Muscle of leg (tissue), 11 donors: ENCODE results near the gene TMEM94. TPM values are rescaled to one million over a fixed set of nuclear protein-coding genes. Genes with fewer than 3 reads are reported as not detected.
"Not testable (repeated sequence)": the region's sequence is repeated elsewhere in the genome, so short reads cannot be mapped to it uniquely, and the experiment has no call there.

Source experiments
- DNase-seq: peaks from one replicate; pipeline ENCODE4 v3.0.0; 2013
- H3K27ac ChIP-seq: one replicate; pipeline ENCODE4 v1.5.1; 2013; ENCODE audit warnings: mild to moderate bottlenecking, low read length, control low read depth
- H3K27me3 ChIP-seq: one replicate; pipeline ENCODE4 v1.6.1; 2013; ENCODE audit warnings: low read length; ENCODE audit not compliant: control insufficient read depth, insufficient read depth
- H3K36me3 ChIP-seq: one replicate; pipeline ENCODE4 v1.6.1; 2013; ENCODE audit warnings: low read length; ENCODE audit not compliant: control insufficient read depth, insufficient read depth
- H3K4me1 ChIP-seq: one replicate; pipeline ENCODE4 v1.6.1; 2013; ENCODE audit warnings: low read length; ENCODE audit not compliant: control insufficient read depth, insufficient read depth
- H3K4me3 ChIP-seq: one replicate; pipeline ENCODE4 v1.5.1; 2013; ENCODE audit warnings: low read length, control low read depth
- H3K9me3 ChIP-seq: replicated peaks from 2 replicates; pipeline ENCODE4 v1.6.1; 2013; ENCODE audit warnings: low read depth, low read length; ENCODE audit not compliant: control insufficient read depth
- WGBS: methylation state at CpG from one replicate; pipeline ENCODE4 v1.1.5; 2013; ENCODE audit warnings: missing lambda C conversion rate; ENCODE audit not compliant: insufficient coverage; 5-methylcytosine and 5-hydroxymethylcytosine counted together
- polyA plus RNA-seq, 8 donors: library from polyadenylated mRNA; unstranded; fragments of 120-200 nt; gene quantifications; one replicate each; pipeline versions ENCODE4 v1.2.1 to v1.2.3, GENCODE V29; 2013; ENCODE audit warnings: inconsistent platforms in 1 of 8, low replicate concordance in 1 of 8; ENCODE audit not compliant: insufficient read length in 8 of 8, insufficient read depth in 1 of 8
- total RNA-seq: library from RNA; stranded (reverse); fragments of 120-200 nt; gene quantifications from one replicate; pipeline ENCODE4 v1.2.4, GENCODE V29; 2013

Gene TMEM94
- total and polyA plus RNA-seq, 9 donors: 31.5 to 67.8 (median 60.0) TPM

DNA sequence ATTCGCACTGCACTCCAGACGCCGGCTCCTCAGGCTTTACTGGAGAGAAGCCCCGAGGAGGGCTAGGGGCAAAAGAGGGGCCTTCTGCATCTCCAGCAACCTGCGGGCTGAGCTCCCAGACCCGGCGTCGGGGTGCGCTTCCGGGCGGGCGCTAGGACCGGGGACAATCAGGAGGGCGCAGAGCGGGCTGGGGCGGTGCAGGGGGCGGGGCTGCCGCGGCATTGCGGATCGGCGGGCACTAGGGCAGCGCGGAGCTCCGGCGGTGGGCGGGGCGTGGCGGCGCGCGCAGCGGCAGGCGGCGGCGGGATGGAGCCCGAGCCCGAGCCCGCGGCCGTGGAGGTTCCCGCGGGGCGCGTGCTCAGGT is 59.8 kb downstream of the TMEM94 start, which contains the start of gene TSEN54:
TSEN54 (plus strand) TSS at position 274 of the 364 bp plus-strand sequence; CDS start at position 307, 33 bp downstream.
- Histone ChIP-seq H3K27ac (peak within 1 kb of the TSS; percentile 80), H3K4me1 (peaks cover 48% of the 10 kb centered on the region), H3K9me3 (no peaks in the 10 kb centered on the region), H3K4me3 (peak within 1 kb of the TSS; percentile 72), H3K27me3 (no peaks in the 10 kb centered on the region), H3K36me3 (peaks cover 44% of the 10 kb centered on the region)
- peak; percentile 97 for DNase-seq
- WGBS: 0% methylated on average over 44 of the region's 45 CpGs

DNA sequence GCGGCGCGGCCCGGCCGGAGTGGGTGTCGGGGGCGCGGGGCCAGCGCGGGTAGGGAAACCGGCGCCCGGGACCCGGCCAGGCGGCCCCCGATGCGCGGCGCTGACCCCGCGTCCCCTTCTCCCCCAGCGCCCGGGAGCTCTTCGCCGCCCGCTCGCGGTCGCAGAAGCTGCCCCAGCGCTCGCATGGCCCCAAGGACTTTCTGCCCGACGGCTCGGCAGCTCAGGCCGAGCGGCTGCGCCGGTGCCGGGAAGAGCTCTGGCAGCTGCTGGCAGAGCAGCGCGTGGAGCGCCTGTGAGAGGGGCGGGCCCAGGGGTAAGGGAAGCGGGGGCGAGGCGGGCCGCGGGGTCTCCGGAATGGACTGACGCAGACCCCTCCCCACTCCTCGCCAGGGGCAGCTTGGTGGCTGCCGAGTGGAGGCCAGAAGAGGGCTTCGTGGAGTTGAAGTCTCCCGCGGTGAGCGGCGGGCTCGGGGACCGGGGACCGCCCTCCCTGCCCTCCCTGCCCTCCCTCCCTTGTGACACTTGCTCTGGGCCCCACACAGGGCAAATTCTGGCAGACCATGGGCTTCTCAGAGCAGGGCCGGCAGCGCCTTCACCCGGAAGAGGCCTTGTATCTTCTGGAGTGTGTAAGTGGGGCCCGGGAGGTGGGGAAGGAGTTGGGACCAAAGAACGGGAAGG is 60.3 kb downstream of the TMEM94 start:
- Histone ChIP-seq H3K4me3 (peak overlapping the region; percentile 72), H3K27ac (peak overlapping the region; percentile 71), H3K27me3 (no peaks in the 10 kb centered on the region), H3K9me3 (no peaks in the 10 kb centered on the region), H3K36me3 (peaks cover 44% of the 10 kb centered on the region), H3K4me1 (peaks cover 43% of the 10 kb centered on the region)
- peak; percentile 60 for DNase-seq
- WGBS: under 1% methylated on average over 49 of the region's 65 CpGs

DNA sequence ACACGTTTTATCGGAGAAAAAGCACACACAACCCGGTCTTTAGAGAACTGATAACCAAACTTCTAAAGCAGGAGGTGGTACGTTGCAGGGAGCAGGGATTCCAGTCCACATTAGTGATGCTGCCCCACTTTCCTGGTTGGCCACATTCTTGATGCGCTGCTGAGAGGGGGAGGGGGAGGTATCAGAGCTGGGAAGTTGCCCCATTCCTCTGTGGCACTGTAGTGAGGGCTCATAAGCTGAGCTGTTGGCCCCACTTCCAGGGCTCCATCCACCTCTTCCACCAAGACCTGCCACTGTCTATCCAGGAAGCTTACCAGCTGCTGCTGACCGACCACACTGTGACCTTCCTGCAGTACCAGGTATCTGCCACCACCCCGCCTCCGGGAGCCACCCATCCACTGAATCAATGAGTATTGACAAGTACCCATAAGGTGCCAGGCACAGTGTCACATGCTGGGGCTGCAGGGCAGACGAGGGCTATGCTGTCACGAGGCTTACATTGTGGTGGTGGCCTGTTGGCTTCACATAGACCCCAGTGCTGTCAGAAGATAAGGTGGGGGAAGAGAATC is 60.9 kb downstream of the TMEM94 start:
- Histone ChIP-seq H3K36me3 (peaks cover 44% of the 10 kb centered on the region), H3K9me3 (no peaks in the 10 kb centered on the region), H3K27me3 (no peaks in the 10 kb centered on the region), H3K27ac (peak overlapping the region; percentile 71), H3K4me1 (peaks cover 36% of the 10 kb centered on the region), H3K4me3 (peak overlapping the region; percentile 72)
- no peak for DNase-seq
- 46% methylated on average over 6 of the region's 10 CpGs for WGBS

GRCh38 chr17:75518201-75518600 is 61.8 kb downstream of the TMEM94 start:
- H3K27me3 ChIP-seq: no peaks in the 10 kb centered on the region
- no peak overlapping the region for H3K27ac ChIP-seq
- peaks cover 30% of the 10 kb centered on the region for H3K4me1 ChIP-seq
- WGBS: 94% methylated on average over 2 of the region's 3 CpGs
- no peak overlapping the region for H3K4me3 ChIP-seq
- no peak for DNase-seq
- peaks cover 47% of the 10 kb centered on the region for H3K36me3 ChIP-seq
- no peaks in the 10 kb centered on the region for H3K9me3 ChIP-seq

GRCh38 chr17:75518983-75519537 is 62.6 kb downstream of the TMEM94 start:
- Histone ChIP-seq H3K27ac (no peak overlapping the region), H3K4me3 (no peak overlapping the region), H3K36me3 (peaks cover 49% of the 10 kb centered on the region), H3K4me1 (peaks cover 21% of the 10 kb centered on the region), H3K27me3 (no peaks in the 10 kb centered on the region), H3K9me3 (no peaks in the 10 kb centered on the region)
- 91% methylated on average over 6 of the region's 9 CpGs for WGBS
- DNase-seq: no peak

DNA sequence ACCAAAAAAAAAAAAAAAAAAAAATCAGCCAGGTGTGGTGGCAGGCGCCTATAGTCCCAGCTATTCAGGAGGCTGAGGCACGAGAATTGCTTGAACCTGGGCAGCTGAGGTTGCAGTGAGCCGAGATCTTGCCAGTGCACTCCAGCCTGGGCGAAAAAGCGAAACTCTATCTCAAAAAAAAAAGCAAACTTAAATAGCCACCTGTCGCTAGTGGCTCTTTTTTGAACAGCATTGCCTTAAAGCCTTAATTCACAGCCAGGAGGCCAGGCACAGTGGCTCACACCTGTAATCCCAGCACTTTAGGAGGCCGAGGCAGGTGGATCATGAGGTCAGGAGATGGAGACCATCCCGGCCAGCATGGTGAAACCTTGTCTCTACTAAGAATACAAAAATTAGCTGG is 64.0 kb downstream of the TMEM94 start:
- not testable (repeated sequence) for H3K27ac ChIP-seq, DNase-seq, H3K4me3 ChIP-seq, H3K27me3 ChIP-seq, H3K9me3 ChIP-seq
- H3K36me3 ChIP-seq: peaks cover 53% of the 10 kb centered on the region
- WGBS: 96% methylated on average over 6 of the region's 8 CpGs
- H3K4me1 ChIP-seq: peaks cover 21% of the 10 kb centered on the region

DNA sequence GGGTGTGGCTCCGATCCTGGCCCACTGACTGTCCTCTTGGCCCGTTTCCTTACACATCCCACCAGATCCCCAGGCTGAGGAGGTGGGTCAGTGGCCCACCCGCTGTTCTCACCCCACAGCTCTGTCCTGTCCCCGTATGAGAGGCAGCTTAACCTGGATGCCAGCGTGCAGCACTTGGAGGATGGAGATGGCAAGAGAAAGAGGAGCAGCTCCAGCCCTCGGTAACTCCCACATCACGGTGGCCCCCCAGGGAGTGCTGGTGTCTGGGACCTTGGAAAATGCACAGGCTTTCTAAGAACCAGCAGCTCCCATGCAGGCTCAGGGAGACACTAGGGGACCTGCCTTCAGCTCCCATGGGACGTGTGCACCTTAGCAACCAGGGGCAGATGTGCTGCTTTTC is 64.9 kb downstream of the TMEM94 start:
- no peak overlapping the region for H3K27ac ChIP-seq
- WGBS: 82% methylated on average over 6 of the region's 8 CpGs
- no peaks in the 10 kb centered on the region for H3K9me3 ChIP-seq
- H3K36me3 ChIP-seq: peaks cover 53% of the 10 kb centered on the region
- no peak for DNase-seq
- peaks cover 23% of the 10 kb centered on the region for H3K4me1 ChIP-seq
- H3K4me3 ChIP-seq: no peak overlapping the region
- H3K27me3 ChIP-seq: peaks cover 8% of the 10 kb centered on the region

DNA sequence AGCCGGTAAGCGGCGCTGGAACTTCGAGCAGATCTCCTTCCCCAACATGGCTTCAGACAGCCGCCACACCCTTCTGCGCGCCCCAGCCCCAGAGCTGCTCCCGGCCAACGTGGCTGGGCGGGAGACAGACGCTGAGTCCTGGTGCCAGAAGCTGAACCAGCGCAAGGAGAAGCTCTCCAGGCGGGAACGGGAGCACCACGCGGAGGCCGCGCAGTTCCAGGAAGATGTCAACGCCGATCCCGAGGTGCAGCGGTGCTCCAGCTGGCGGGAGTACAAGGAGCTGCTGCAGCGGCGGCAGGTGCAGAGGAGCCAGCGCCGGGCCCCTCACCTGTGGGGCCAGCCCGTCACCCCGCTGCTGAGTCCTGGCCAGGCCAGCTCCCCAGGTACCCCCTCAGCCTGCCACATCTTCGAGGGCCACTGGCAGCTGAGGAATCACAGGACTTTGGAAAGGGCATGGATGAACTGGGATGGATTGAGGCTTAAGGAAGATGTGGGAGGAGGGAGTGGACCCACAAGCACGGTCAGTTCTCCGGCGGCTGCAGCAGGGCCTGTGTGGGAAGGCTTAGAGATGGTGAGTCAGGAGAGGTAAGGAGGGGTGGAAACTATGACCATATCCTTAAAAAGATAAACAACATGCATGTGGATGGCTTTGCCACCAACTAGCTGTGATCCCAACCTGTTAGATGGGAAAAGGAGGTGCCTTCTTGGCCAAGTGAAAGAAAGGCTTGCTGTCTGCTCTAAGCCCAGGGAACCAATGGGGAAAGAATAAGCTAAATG is 65.7 kb downstream of the TMEM94 start:
- H3K36me3 ChIP-seq: peaks cover 53% of the 10 kb centered on the region
- H3K4me1 ChIP-seq: peaks cover 24% of the 10 kb centered on the region
- H3K9me3 ChIP-seq: no peaks in the 10 kb centered on the region
- no peak overlapping the region for H3K4me3 ChIP-seq
- DNase-seq: no peak
- WGBS: 82% methylated on average over 25 of the region's 33 CpGs
- H3K27ac ChIP-seq: no peak overlapping the region
- H3K27me3 ChIP-seq: peaks cover 16% of the 10 kb centered on the region

DNA sequence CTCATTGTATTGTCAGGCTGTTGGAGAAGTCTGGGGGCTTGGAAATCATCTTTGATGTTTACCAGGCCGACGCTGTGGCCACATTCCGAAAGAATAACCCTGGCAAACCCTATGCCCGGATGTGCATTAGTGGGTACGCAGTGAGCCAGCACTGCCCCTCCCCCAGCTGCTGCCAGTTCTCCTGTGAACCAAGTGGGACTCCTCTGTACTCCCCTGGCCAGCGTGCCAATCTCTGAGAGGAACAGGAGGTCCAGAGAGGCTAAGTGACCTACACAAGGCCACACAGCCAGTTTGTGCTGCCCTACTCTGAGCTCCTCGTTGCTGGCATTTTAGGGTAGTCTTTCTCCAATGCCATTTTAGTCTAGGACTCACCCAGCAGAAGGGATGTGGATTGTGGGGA is 67.2 kb downstream of the TMEM94 start:
- H3K4me3 ChIP-seq: no peak overlapping the region
- no peaks in the 10 kb centered on the region for H3K9me3 ChIP-seq
- 87% methylated on average over 5 of the region's 7 CpGs for WGBS
- no peak overlapping the region for H3K27ac ChIP-seq
- no peak for DNase-seq
- peaks cover 44% of the 10 kb centered on the region for H3K36me3 ChIP-seq
- peaks cover 18% of the 10 kb centered on the region for H3K27me3 ChIP-seq
- peaks cover 16% of the 10 kb centered on the region for H3K4me1 ChIP-seq
